ENCODE results near the gene SCUBE2.

Gene SCUBE2

GRCh38 chr11:9005087-9005486 is 86.3 kb downstream of the SCUBE2 start:
- H3K9me3 ChIP-seq (ENCODE audit: insufficient read depth, low read length): no peaks in the 10 kb centered on the region
- no peaks in the 10 kb centered on the region for H3F3A ChIP-seq (ENCODE audit: insufficient read depth)
- no peaks in the 10 kb centered on the region for H3K79me2 ChIP-seq (ENCODE audit: insufficient read depth, low read length)
- H2AFZ ChIP-seq (ENCODE audit: low read depth, low read length, severe bottlenecking): no peak overlapping the region
- no peak overlapping the region for H3K4me2 ChIP-seq (ENCODE audit: low read depth, low read length, poor library complexity, severe bottlenecking)
- H3K27me3 ChIP-seq (ENCODE audit: low read length): no peaks in the 10 kb centered on the region
- H3K9me2 ChIP-seq (replicated peaks; ENCODE audit: insufficient read depth, low read length): no peaks in the 10 kb centered on the region
- no peaks in the 10 kb centered on the region for H3K36me3 ChIP-seq (ENCODE audit: low read length)
- no peak overlapping the region for H3K4me3 ChIP-seq (ENCODE audit: insufficient read depth, low read length, poor library complexity, severe bottlenecking)
- TF ChIP-seq CTCF (IDR thresholded peaks at IDR 0.05; ENCODE audit: insufficient read depth, low read length, poor library complexity, severe bottlenecking) (no peak), EZH2phosphoT487 (conservative IDR thresholded peaks at IDR 0.05; ENCODE audit: low read length) (no peak)
- no peaks in the 10 kb centered on the region for H4K20me1 ChIP-seq (ENCODE audit: low read depth, low read length)
- H3K27ac ChIP-seq (ENCODE audit: low read depth, low read length): no peak overlapping the region
- no peak overlapping the region for H3K9ac ChIP-seq (ENCODE audit: low read length)

- Histone ChIP-seq H3K9ac (ENCODE audit: low read length) (no peak overlapping the region), H4K20me1 (ENCODE audit: low read depth, low read length) (no peaks in the 10 kb centered on the region), H3K4me3 (ENCODE audit: insufficient read depth, low read length, poor library complexity, severe bottlenecking) (no peak overlapping the region), H3F3A (ENCODE audit: insufficient read depth) (no peaks in the 10 kb centered on the region), H3K27me3 (ENCODE audit: low read length) (no peaks in the 10 kb centered on the region), H2AFZ (ENCODE audit: low read depth, low read length, severe bottlenecking) (no peak overlapping the region), H3K4me2 (ENCODE audit: low read depth, low read length, poor library complexity, severe bottlenecking) (no peak overlapping the region), H3K27ac (ENCODE audit: low read depth, low read length) (no peak overlapping the region), H3K36me3 (ENCODE audit: low read length) (no peaks in the 10 kb centered on the region), H3K79me2 (ENCODE audit: insufficient read depth, low read length) (no peaks in the 10 kb centered on the region), H3K9me2 (replicated peaks; ENCODE audit: insufficient read depth, low read length) (no peaks in the 10 kb centered on the region), H3K9me3 (ENCODE audit: insufficient read depth, low read length) (no peaks in the 10 kb centered on the region)
- TF ChIP-seq CTCF (IDR thresholded peaks at IDR 0.05; ENCODE audit: insufficient read depth, low read length, poor library complexity, severe bottlenecking) (no peak), EZH2phosphoT487 (conservative IDR thresholded peaks at IDR 0.05; ENCODE audit: low read length) (no peak)
Observed at GRCh38 chr11:9004183-9004926, 87.0 kb downstream of the SCUBE2 start.

- no peaks in the 10 kb centered on the region for H3F3A ChIP-seq (ENCODE audit: insufficient read depth)
- H3K27ac ChIP-seq (ENCODE audit: low read depth, low read length): no peak within 1 kb of the TSS
- no peak within 1 kb of the TSS for H3K4me3 ChIP-seq (ENCODE audit: insufficient read depth, low read length, poor library complexity, severe bottlenecking)
- H3K9ac ChIP-seq (ENCODE audit: low read length): no peak within 1 kb of the TSS
- no peaks in the 10 kb centered on the region for H3K9me3 ChIP-seq (ENCODE audit: insufficient read depth, low read length)
- no peak for TF ChIP-seq EZH2phosphoT487 (conservative IDR thresholded peaks at IDR 0.05; ENCODE audit: low read length)
- TF ChIP-seq CTCF (IDR thresholded peaks at IDR 0.05; ENCODE audit: insufficient read depth, low read length, poor library complexity, severe bottlenecking): no peak
- H3K79me2 ChIP-seq (ENCODE audit: insufficient read depth, low read length): no peaks in the 10 kb centered on the region
- H3K9me2 ChIP-seq (replicated peaks; ENCODE audit: insufficient read depth, low read length): no peaks in the 10 kb centered on the region
- H3K27me3 ChIP-seq (ENCODE audit: low read length): no peaks in the 10 kb centered on the region
- H4K20me1 ChIP-seq (ENCODE audit: low read depth, low read length): no peaks in the 10 kb centered on the region
- H2AFZ ChIP-seq (ENCODE audit: low read depth, low read length, severe bottlenecking): no peak within 1 kb of the TSS
- no peaks in the 10 kb centered on the region for H3K36me3 ChIP-seq (ENCODE audit: low read length)
- no peak within 1 kb of the TSS for H3K4me2 ChIP-seq (ENCODE audit: low read depth, low read length, poor library complexity, severe bottlenecking)
Observed at GRCh38 chr11:9003573-9004182, 87.7 kb downstream of the SCUBE2 start, which contains the start of gene NRIP3. Gene NRIP3 (minus strand): TSS chr11:9004001. CDS start chr11:9003935, 66 bp downstream.
